ENCODE results near the gene SYNJ1.

The SYNJ1 gene

GRCh38 chr21:32593690-32594089 is 134.1 kb downstream of the SYNJ1 start:
- TF ChIP-seq CTCF (IDR thresholded peaks at IDR 0.05; ENCODE audit: low read depth, low read length) = no peak
- DNase-seq (ENCODE audit: extremely low read depth, low read depth) = no peak

GRCh38 chr21:32592929-32593502 is 134.8 kb downstream of the SYNJ1 start:
- TF ChIP-seq CTCF (IDR thresholded peaks at IDR 0.05; ENCODE audit: low read depth, low read length) = no peak
- no peak for DNase-seq (ENCODE audit: extremely low read depth, low read depth)

GRCh38 chr21:32590130-32590529 is 137.7 kb downstream of the SYNJ1 start:
- no peak for DNase-seq (ENCODE audit: extremely low read depth, low read depth)
- no peak for TF ChIP-seq CTCF (IDR thresholded peaks at IDR 0.05; ENCODE audit: low read depth, low read length)

GRCh38 chr21:32587651-32588050 is 140.2 kb downstream of the SYNJ1 start:
- TF ChIP-seq CTCF (IDR thresholded peaks at IDR 0.05; ENCODE audit: low read depth, low read length) = no peak
- DNase-seq (ENCODE audit: extremely low read depth, low read depth) = no peak

DNA sequence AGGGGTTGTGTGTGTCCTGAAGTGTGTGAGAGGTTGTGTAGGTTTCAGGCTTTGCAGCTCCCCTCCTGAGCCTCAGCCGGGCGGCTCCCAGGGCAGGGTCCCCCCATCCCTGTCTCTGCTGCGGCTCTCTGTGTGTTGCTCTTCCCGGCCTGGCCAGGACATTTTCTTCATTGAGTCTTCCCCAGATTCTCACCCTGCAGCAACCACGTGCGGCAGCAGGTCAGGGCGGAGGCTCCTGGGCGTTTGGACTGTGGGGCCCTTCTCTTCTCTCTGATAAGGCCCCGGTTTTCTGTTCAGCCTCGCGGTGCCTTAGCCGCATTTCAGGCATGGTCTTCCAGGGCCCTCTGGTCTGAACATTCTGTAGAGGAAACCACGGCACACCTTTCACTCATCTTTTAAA is 140.7 kb downstream of the SYNJ1 start:
- no peak for TF ChIP-seq CTCF (IDR thresholded peaks at IDR 0.05; ENCODE audit: low read depth, low read length)
- no peak for DNase-seq (ENCODE audit: extremely low read depth, low read depth)

- DNase-seq (ENCODE audit: extremely low read depth, low read depth) = no peak
- no peak for TF ChIP-seq CTCF (IDR thresholded peaks at IDR 0.05; ENCODE audit: low read depth, low read length)
Measured at GRCh38 chr21:32585970-32586369, 141.8 kb downstream of the SYNJ1 start.

GRCh38 chr21:32585042-32585710 is 142.6 kb downstream of the SYNJ1 start, which contains the start of gene TCP10L:
TSS of gene TCP10L (minus strand) at chr21:32585523. CDS start at chr21:32584304, 1,219 bp downstream.
- no peak for DNase-seq (ENCODE audit: extremely low read depth, low read depth)
- TF ChIP-seq CTCF (IDR thresholded peaks at IDR 0.05; ENCODE audit: low read depth, low read length) = no peak

Data from AG09319 (cell line).